Liver (tissue), 9 donors: Measurements from ENCODE around the gene GPR173. TPM values are rescaled to one million over a fixed set of nuclear protein-coding genes. Genes with fewer than 3 reads are reported as not detected.

Experiments used
- DNase-seq: peaks from one replicate; pipeline ENCODE4 v3.0.0-alpha.2; 2017; ENCODE audit warnings: low spot score
- H3K27ac ChIP-seq, 2 donors: one replicate each; pipeline ENCODE4 v1.7.0; 2013; ENCODE audit warnings: inconsistent platforms in 2 of 2, low read length in 2 of 2, control low read depth in 1 of 2, low read depth in 1 of 2, mild to moderate bottlenecking in 1 of 2
- H3K27me3 ChIP-seq, 4 donors: one replicate each; pipeline versions ENCODE4 v1.6.1 to v1.7.0; 2013; ENCODE audit warnings: low read length in 3 of 4, inconsistent platforms in 1 of 4, mild to moderate bottlenecking in 1 of 4, moderate library complexity in 1 of 4; ENCODE audit not compliant: control insufficient read depth in 4 of 4, insufficient read depth in 4 of 4
- H3K36me3 ChIP-seq, 4 donors: one replicate each; pipeline versions ENCODE4 v1.6.1 to v1.7.0; 2013; ENCODE audit warnings: low read length in 3 of 4, mild to moderate bottlenecking in 3 of 4, low read depth in 1 of 4, moderate library complexity in 1 of 4; ENCODE audit not compliant: control insufficient read depth in 4 of 4, insufficient read depth in 3 of 4
- H3K4me1 ChIP-seq, 4 donors: one replicate each; pipeline versions ENCODE4 v1.6.1 to v1.7.0; 2013; ENCODE audit warnings: low read length in 3 of 4, mild to moderate bottlenecking in 3 of 4, moderate library complexity in 1 of 4; ENCODE audit not compliant: control insufficient read depth in 4 of 4, insufficient read depth in 4 of 4
- H3K4me3 ChIP-seq, 3 donors: one replicate each; pipeline versions ENCODE4 v1.6.1 to v1.7.0; 2013; ENCODE audit warnings: low read length in 3 of 3, control low read depth in 1 of 3, low read depth in 1 of 3, mild to moderate bottlenecking in 1 of 3
- H3K9ac ChIP-seq, 2 donors: one replicate each; pipeline ENCODE4 v1.7.0; 2013; ENCODE audit warnings: low read length in 2 of 2, mild to moderate bottlenecking in 2 of 2, moderate library complexity in 2 of 2, control low read depth in 1 of 2, low read depth in 1 of 2
- H3K9me3 ChIP-seq, 4 donors: one replicate each; pipeline versions ENCODE4 v1.6.1 to v1.7.0; 2013; ENCODE audit warnings: low read length in 3 of 4; ENCODE audit not compliant: control insufficient read depth in 4 of 4
- CTCF ChIP-seq: fragments of 150-350 bp; IDR thresholded peaks from 2 replicates; pipeline ENCODE4 v1.5.1; 2017; ENCODE audit warnings: improper control_type of control experiment, low read depth, low read length; ENCODE audit not compliant: missing input control
- EGR1 ChIP-seq, 2 donors: IDR thresholded peaks; 2 replicates each; pipeline ENCODE4 v1.6.1; 2016 to 2018; ENCODE audit warnings: antibody characterized with exemption in 2 of 2, low read depth in 2 of 2
- FOXA1 ChIP-seq: IDR thresholded peaks from 2 replicates; pipeline ENCODE4 v1.6.1; 2016; ENCODE audit warnings: antibody characterized with exemption
- FOXA2 ChIP-seq: IDR thresholded peaks from 2 replicates; pipeline ENCODE4 v1.6.1; 2016; ENCODE audit warnings: antibody characterized with exemption
- GABPA ChIP-seq, 2 donors: IDR thresholded peaks in 1 of 2; conservative IDR thresholded peaks in 1 of 2; 2 replicates each; pipeline ENCODE4 v1.6.1; 2016; ENCODE audit warnings: antibody characterized with exemption in 2 of 2, mild to moderate bottlenecking in 1 of 2, moderate library complexity in 1 of 2
- HNF4A ChIP-seq, 2 donors: conservative IDR thresholded peaks; 2 replicates each; pipeline ENCODE4 v1.6.1; 2016; ENCODE audit warnings: antibody characterized with exemption in 2 of 2, mild to moderate bottlenecking in 2 of 2
- HNF4G ChIP-seq: IDR thresholded peaks from 2 replicates; pipeline ENCODE4 v1.6.1; 2016; ENCODE audit warnings: antibody characterized with exemption
- JUND ChIP-seq, 2 donors: IDR thresholded peaks; 2 replicates each; pipeline ENCODE4 v1.6.1; 2016; ENCODE audit warnings: antibody characterized with exemption in 2 of 2
- MAX ChIP-seq: IDR thresholded peaks from 2 replicates; pipeline ENCODE4 v1.6.1; 2016; ENCODE audit warnings: antibody characterized with exemption
- NR2F2 ChIP-seq: IDR thresholded peaks from 2 replicates; pipeline ENCODE4 v1.6.1; 2016; ENCODE audit warnings: antibody characterized with exemption
- RXRA ChIP-seq, 2 donors: IDR thresholded peaks; 2 replicates each; pipeline ENCODE4 v1.6.1; 2017 to 2018; ENCODE audit warnings: antibody characterized with exemption in 2 of 2, mild to moderate bottlenecking in 1 of 2
- SP1 ChIP-seq: IDR thresholded peaks from 2 replicates; pipeline ENCODE4 v1.6.1; 2018; ENCODE audit warnings: antibody characterized with exemption, mild to moderate bottlenecking
- TAF1 ChIP-seq: conservative IDR thresholded peaks from 2 replicates; pipeline ENCODE4 v1.6.1; 2016; ENCODE audit warnings: antibody characterized with exemption, mild to moderate bottlenecking
- YY1 ChIP-seq: IDR thresholded peaks from 2 replicates; pipeline ENCODE4 v1.6.1; 2016; ENCODE audit warnings: antibody characterized with exemption, mild to moderate bottlenecking
- ZBTB33 ChIP-seq: IDR thresholded peaks from 2 replicates; pipeline ENCODE4 v1.6.1; 2016; ENCODE audit warnings: antibody characterized with exemption
- WGBS: extraction: QIAGEN DNeasy Blood & Tissue Kit; methylation state at CpG from one replicate; pipeline ENCODE4 v1.1.7; 2013; 5-methylcytosine and 5-hydroxymethylcytosine counted together
- polyA plus RNA-seq, 2 donors: library from polyadenylated mRNA; stranded (reverse) in 1 of 2; unstranded in 1 of 2; fragments of 200-250 nt in 1 of 2; fragments of >200 nt in 1 of 2; fragmentation: Nextera tagmentation in 1 of 2; extraction: Ambion mirVana in 1 of 2; gene quantifications; one replicate each; pipeline versions ENCODE4 v1.2.1 to v1.2.3, GENCODE V29; 2013 to 2015
- total RNA-seq, 2 donors: library from RNA; depleted of rRNA; stranded (reverse); fragments of >200 nt; gene quantifications; one replicate each; pipeline ENCODE4 v1.2.3, GENCODE V29; 2014
- TF ChIP-seq, protein P1 (sequence below): IDR thresholded peaks from 2 replicates; pipeline ENCODE4 v1.6.1; 2016; ENCODE audit warnings: antibody characterized with exemption
- TF ChIP-seq, protein P2 (sequence below): IDR thresholded peaks from 2 replicates; pipeline ENCODE4 v1.6.1; 2016; ENCODE audit warnings: antibody characterized with exemption, mild to moderate bottlenecking
- donor health status: healthy.
- donor health status: healthy.
- donor health status: healthy.
- donor health status: healthy.
- donor health status: healthy.

Gene GPR173
- total and polyA plus RNA-seq, 4 donors = 0.07 to 0.61 (median 0.25) TPM; not detected in 1

DNA sequence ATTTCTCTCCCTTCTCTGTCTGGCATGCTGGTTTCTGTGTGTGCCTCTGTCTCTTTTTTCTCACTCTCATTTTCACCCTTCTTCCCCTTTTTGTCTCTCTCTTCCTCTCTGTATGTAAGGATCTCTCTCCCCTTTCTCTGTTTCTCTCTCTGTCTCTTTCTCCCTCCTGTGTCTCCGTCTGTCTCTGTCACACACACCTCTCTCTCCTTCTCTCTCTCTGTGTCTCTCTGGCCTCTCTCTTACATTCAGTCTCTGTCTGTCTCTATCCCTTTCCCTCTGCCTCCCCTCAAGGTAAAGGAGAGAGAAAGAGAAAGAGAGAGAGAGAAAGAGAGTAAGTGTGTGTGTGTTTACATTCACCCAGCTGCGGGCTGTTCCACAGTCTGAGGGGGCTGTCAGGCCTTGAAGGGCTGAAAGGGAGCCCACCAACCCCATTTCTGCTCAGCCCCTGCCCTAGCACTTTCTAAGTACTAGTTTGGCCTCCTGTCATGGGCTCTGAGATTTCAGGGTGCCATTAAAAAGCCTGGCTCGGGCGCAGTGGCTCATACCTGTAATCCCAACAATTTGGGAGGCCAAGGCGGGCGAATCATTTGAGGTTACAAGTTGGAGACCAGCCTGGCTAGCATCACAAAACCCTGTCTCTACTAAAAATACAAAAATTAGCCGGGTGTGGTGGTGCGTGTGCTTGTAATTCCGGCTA lies 24.0 kb downstream of the GPR173 start:
- H3K4me1 ChIP-seq = peaks cover 2 to 10% (median 5%) of the 10 kb centered on the region in 4 donors
- no peak for TF ChIP-seq GABPA (IDR thresholded peaks at IDR 0.05 in 1 of 2, conservative IDR thresholded peaks at IDR 0.05 in 1 of 2)
- no peak for TF ChIP-seq TAF1
- TF ChIP-seq JUND (IDR thresholded peaks at IDR 0.05) = no peak
- TF ChIP-seq FOXA1 = no peak
- TF ChIP-seq CTCF = no peak
- TF ChIP-seq FOXA2 = no peak
- TF ChIP-seq YY1 = no peak
- TF ChIP-seq MAX = no peak
- TF ChIP-seq, protein P1, sequence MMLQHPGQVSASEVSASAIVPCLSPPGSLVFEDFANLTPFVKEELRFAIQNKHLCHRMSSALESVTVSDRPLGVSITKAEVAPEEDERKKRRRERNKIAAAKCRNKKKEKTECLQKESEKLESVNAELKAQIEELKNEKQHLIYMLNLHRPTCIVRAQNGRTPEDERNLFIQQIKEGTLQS = no peak
- TF ChIP-seq, protein P2, sequence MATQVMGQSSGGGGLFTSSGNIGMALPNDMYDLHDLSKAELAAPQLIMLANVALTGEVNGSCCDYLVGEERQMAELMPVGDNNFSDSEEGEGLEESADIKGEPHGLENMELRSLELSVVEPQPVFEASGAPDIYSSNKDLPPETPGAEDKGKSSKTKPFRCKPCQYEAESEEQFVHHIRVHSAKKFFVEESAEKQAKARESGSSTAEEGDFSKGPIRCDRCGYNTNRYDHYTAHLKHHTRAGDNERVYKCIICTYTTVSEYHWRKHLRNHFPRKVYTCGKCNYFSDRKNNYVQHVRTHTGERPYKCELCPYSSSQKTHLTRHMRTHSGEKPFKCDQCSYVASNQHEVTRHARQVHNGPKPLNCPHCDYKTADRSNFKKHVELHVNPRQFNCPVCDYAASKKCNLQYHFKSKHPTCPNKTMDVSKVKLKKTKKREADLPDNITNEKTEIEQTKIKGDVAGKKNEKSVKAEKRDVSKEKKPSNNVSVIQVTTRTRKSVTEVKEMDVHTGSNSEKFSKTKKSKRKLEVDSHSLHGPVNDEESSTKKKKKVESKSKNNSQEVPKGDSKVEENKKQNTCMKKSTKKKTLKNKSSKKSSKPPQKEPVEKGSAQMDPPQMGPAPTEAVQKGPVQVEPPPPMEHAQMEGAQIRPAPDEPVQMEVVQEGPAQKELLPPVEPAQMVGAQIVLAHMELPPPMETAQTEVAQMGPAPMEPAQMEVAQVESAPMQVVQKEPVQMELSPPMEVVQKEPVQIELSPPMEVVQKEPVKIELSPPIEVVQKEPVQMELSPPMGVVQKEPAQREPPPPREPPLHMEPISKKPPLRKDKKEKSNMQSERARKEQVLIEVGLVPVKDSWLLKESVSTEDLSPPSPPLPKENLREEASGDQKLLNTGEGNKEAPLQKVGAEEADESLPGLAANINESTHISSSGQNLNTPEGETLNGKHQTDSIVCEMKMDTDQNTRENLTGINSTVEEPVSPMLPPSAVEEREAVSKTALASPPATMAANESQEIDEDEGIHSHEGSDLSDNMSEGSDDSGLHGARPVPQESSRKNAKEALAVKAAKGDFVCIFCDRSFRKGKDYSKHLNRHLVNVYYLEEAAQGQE = no peak
- TF ChIP-seq SP1 = no peak
- TF ChIP-seq EGR1 (IDR thresholded peaks at IDR 0.05; ENCODE audit: low read depth in 2 of 2) = no peak
- TF ChIP-seq NR2F2 = no peak
- TF ChIP-seq HNF4A (conservative IDR thresholded peaks at IDR 0.05) = no peak
- TF ChIP-seq RXRA (IDR thresholded peaks at IDR 0.05) = no peak
- no peak for TF ChIP-seq HNF4G
- H3K27me3 ChIP-seq = no peaks in the 10 kb centered on the region
- WGBS = 83% methylated on average over 9 of the region's 9 CpGs
- H3K27ac ChIP-seq = no peak overlapping the region
- peak overlapping the region; percentile 42 to 47 for H3K9ac ChIP-seq
- no peak for DNase-seq
- peaks cover 0 to 2% (median 0%) of the 10 kb centered on the region in 4 donors for H3K9me3 ChIP-seq
- no peaks in the 10 kb centered on the region for H3K36me3 ChIP-seq
- H3K4me3 ChIP-seq = no peak overlapping the region

DNA sequence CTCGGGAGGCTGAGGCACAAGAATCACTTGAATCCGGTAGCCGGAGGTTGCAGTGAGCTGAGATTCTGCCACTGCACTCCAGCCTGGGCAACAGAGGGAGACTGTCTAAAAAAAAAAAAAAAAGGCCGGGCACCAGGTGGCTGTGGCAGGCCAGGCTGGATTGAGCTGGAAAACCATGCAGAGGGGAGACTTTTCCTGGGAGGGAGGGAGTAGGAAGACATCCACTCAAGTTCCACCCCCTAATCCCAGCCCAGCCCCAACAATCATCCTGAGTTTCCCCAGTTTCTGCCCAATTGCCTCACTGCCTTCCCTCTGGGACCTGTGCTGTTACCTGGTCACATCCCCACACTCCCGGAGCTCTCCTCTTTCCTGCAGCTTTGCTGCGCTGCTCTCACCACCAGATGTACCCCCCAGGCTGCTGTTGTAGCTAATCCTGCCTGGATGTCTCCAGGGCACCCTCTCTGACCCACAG lies 24.6 kb downstream of the GPR173 start:
- no peak for TF ChIP-seq NR2F2
- no peak for TF ChIP-seq TAF1
- no peak for TF ChIP-seq HNF4A (conservative IDR thresholded peaks at IDR 0.05)
- TF ChIP-seq, protein P1 = no peak
- TF ChIP-seq YY1 = no peak
- TF ChIP-seq ZBTB33 = no peak
- no peak for TF ChIP-seq RXRA (IDR thresholded peaks at IDR 0.05)
- no peak for TF ChIP-seq SP1
- TF ChIP-seq FOXA1 = no peak
- Histone ChIP-seq H3K27ac (no peak overlapping the region), H3K9me3 (peaks cover 0 to 2% (median 0%) of the 10 kb centered on the region in 4 donors), H3K36me3 (no peaks in the 10 kb centered on the region), H3K27me3 (no peaks in the 10 kb centered on the region), H3K4me1 (peaks cover 2 to 10% (median 5%) of the 10 kb centered on the region in 4 donors), H3K4me3 (no peak overlapping the region), H3K9ac (no peak overlapping the region)
- 69% methylated on average over 6 of the region's 6 CpGs for WGBS
- DNase-seq = no peak
